Measurements from ENCODE around the gene CNTN5. TPM values are rescaled to one million over a fixed set of nuclear protein-coding genes. Genes with fewer than 3 reads are reported as not detected.

Gene CNTN5
- total RNA-seq, 2 experiments from 2014 or later = not detected

GRCh38 chr11:99631618-99632017 is 610.9 kb downstream of the CNTN5 start:
- Mint-ChIP-seq H3K27ac (no peak overlapping the region), H3K4me3 (no peak overlapping the region), H3K9me3 (ENCODE audit: insufficient read depth) (peaks cover 5% of the 10 kb centered on the region), H3K36me3 (ENCODE audit: low read depth) (no peaks in the 10 kb centered on the region), H3K27me3 (ENCODE audit: low read depth) (no peaks in the 10 kb centered on the region), H3K4me1 (ENCODE audit: low read depth) (no peaks in the 10 kb centered on the region)
- POLR2A ChIA-PET = no interaction called here
- no peak for ATAC-seq
- CTCF ChIA-PET = no interaction called here
- no peak for DNase-seq

- no peaks in the 10 kb centered on the region for H3K27me3 Mint-ChIP-seq (ENCODE audit: low read depth)
- no peak for DNase-seq
- ChIA-PET CTCF (no interaction called here), POLR2A (no interaction called here)
- no peaks in the 10 kb centered on the region for H3K36me3 Mint-ChIP-seq (ENCODE audit: low read depth)
- no peak overlapping the region for H3K27ac Mint-ChIP-seq
- no peak overlapping the region for H3K4me3 Mint-ChIP-seq
- peaks cover 3% of the 10 kb centered on the region for H3K9me3 Mint-ChIP-seq (ENCODE audit: insufficient read depth)
- ATAC-seq = no peak
- no peaks in the 10 kb centered on the region for H3K4me1 Mint-ChIP-seq (ENCODE audit: low read depth)
These were observed 612.2 kb downstream of the CNTN5 start for GRCh38 chr11:99632969-99633368.

GRCh38 chr11:99634581-99634980 is 613.8 kb downstream of the CNTN5 start:
- H3K36me3 Mint-ChIP-seq (ENCODE audit: low read depth) = no peaks in the 10 kb centered on the region
- CTCF ChIA-PET = no interaction called here
- no peak for DNase-seq
- POLR2A ChIA-PET = no interaction called here
- no peak for ATAC-seq
- no peaks in the 10 kb centered on the region for H3K27me3 Mint-ChIP-seq (ENCODE audit: low read depth)
- peaks cover 3% of the 10 kb centered on the region for H3K9me3 Mint-ChIP-seq (ENCODE audit: insufficient read depth)
- H3K4me3 Mint-ChIP-seq = no peak overlapping the region
- no peak overlapping the region for H3K27ac Mint-ChIP-seq
- no peaks in the 10 kb centered on the region for H3K4me1 Mint-ChIP-seq (ENCODE audit: low read depth)

GRCh38 chr11:99638073-99638553 is 617.4 kb downstream of the CNTN5 start:
- CTCF ChIA-PET = no interaction called here
- no peak overlapping the region for H3K27ac Mint-ChIP-seq
- no peak overlapping the region for H3K4me3 Mint-ChIP-seq
- H3K27me3 Mint-ChIP-seq (ENCODE audit: low read depth) = no peaks in the 10 kb centered on the region
- no peaks in the 10 kb centered on the region for H3K36me3 Mint-ChIP-seq (ENCODE audit: low read depth)
- POLR2A ChIA-PET = no interaction called here
- ATAC-seq (no peak), DNase-seq (no peak)
- peaks cover 6% of the 10 kb centered on the region for H3K9me3 Mint-ChIP-seq (ENCODE audit: insufficient read depth)
- no peaks in the 10 kb centered on the region for H3K4me1 Mint-ChIP-seq (ENCODE audit: low read depth)

- CTCF ChIA-PET = no interaction called here
- Mint-ChIP-seq H3K27me3 (ENCODE audit: low read depth) (no peaks in the 10 kb centered on the region), H3K4me3 (no peak overlapping the region), H3K36me3 (ENCODE audit: low read depth) (no peaks in the 10 kb centered on the region), H3K9me3 (ENCODE audit: insufficient read depth) (peaks cover 6% of the 10 kb centered on the region), H3K4me1 (ENCODE audit: low read depth) (no peaks in the 10 kb centered on the region), H3K27ac (no peak overlapping the region)
- DNase-seq = no peak
- POLR2A ChIA-PET = no interaction called here
- ATAC-seq = no peak
These were observed 619.9 kb downstream of the CNTN5 start for GRCh38 chr11:99640671-99641070.

- POLR2A ChIA-PET = no interaction called here
- DNase-seq (no peak), ATAC-seq (no peak)
- Mint-ChIP-seq H3K27me3 (ENCODE audit: low read depth) (no peaks in the 10 kb centered on the region), H3K27ac (no peak overlapping the region), H3K9me3 (ENCODE audit: insufficient read depth) (no peaks in the 10 kb centered on the region), H3K36me3 (ENCODE audit: low read depth) (no peaks in the 10 kb centered on the region), H3K4me1 (ENCODE audit: low read depth) (no peaks in the 10 kb centered on the region), H3K4me3 (no peak overlapping the region)
- CTCF ChIA-PET = no interaction called here
These were observed 625.2 kb downstream of the CNTN5 start for GRCh38 chr11:99645934-99646333.

GRCh38 chr11:99670067-99670676 is 649.4 kb downstream of the CNTN5 start:
- H3K9me3 Mint-ChIP-seq (ENCODE audit: insufficient read depth) = peaks cover 20% of the 10 kb centered on the region
- no peak overlapping the region for H3K27ac Mint-ChIP-seq
- no peak overlapping the region for H3K4me3 Mint-ChIP-seq
- ATAC-seq (no peak), DNase-seq (no peak)
- no peaks in the 10 kb centered on the region for H3K36me3 Mint-ChIP-seq (ENCODE audit: low read depth)
- ChIA-PET CTCF (no interaction called here), POLR2A (no interaction called here)
- H3K27me3 Mint-ChIP-seq (ENCODE audit: low read depth) = no peaks in the 10 kb centered on the region
- H3K4me1 Mint-ChIP-seq (ENCODE audit: low read depth) = no peaks in the 10 kb centered on the region

GRCh38 chr11:99671808-99672409 is 651.2 kb downstream of the CNTN5 start:
- ChIA-PET CTCF (no interaction called here), POLR2A (no interaction called here)
- peaks cover 13% of the 10 kb centered on the region for H3K9me3 Mint-ChIP-seq (ENCODE audit: insufficient read depth)
- H3K4me3 Mint-ChIP-seq = no peak overlapping the region
- no peaks in the 10 kb centered on the region for H3K36me3 Mint-ChIP-seq (ENCODE audit: low read depth)
- H3K27me3 Mint-ChIP-seq (ENCODE audit: low read depth) = no peaks in the 10 kb centered on the region
- no peak for ATAC-seq
- H3K27ac Mint-ChIP-seq = no peak overlapping the region
- no peaks in the 10 kb centered on the region for H3K4me1 Mint-ChIP-seq (ENCODE audit: low read depth)
- DNase-seq = no peak

GRCh38 chr11:99676292-99676691 is 655.5 kb downstream of the CNTN5 start:
- ATAC-seq = no peak
- no peaks in the 10 kb centered on the region for H3K4me1 Mint-ChIP-seq (ENCODE audit: low read depth)

GRCh38 chr11:99682171-99682570 is 661.4 kb downstream of the CNTN5 start:
- ChIA-PET POLR2A (no interaction called here), CTCF (no interaction called here)
- peaks cover 7% of the 10 kb centered on the region for H3K9me3 Mint-ChIP-seq (ENCODE audit: insufficient read depth)
- no peak overlapping the region for H3K4me3 Mint-ChIP-seq
- H3K36me3 Mint-ChIP-seq (ENCODE audit: low read depth) = no peaks in the 10 kb centered on the region
- no peak overlapping the region for H3K27ac Mint-ChIP-seq
- no peaks in the 10 kb centered on the region for H3K4me1 Mint-ChIP-seq (ENCODE audit: low read depth)
- ATAC-seq (no peak), DNase-seq (no peak)
- H3K27me3 Mint-ChIP-seq (ENCODE audit: low read depth) = no peaks in the 10 kb centered on the region

More at GRCh38 chr11:99676292-99676691, 655.5 kb downstream of the CNTN5 start:
- DNase-seq = no peak
- CTCF ChIA-PET = no interaction called here
- Mint-ChIP-seq H3K4me3 (no peak overlapping the region), H3K36me3 (ENCODE audit: low read depth) (no peaks in the 10 kb centered on the region), H3K27me3 (ENCODE audit: low read depth) (no peaks in the 10 kb centered on the region), H3K9me3 (ENCODE audit: insufficient read depth) (peaks cover 8% of the 10 kb centered on the region), H3K27ac (no peak overlapping the region)
- POLR2A ChIA-PET = no interaction called here

- Mint-ChIP-seq H3K27me3 (ENCODE audit: low read depth) (no peaks in the 10 kb centered on the region), H3K4me3 (no peak overlapping the region), H3K27ac (no peak overlapping the region), H3K36me3 (ENCODE audit: low read depth) (no peaks in the 10 kb centered on the region), H3K4me1 (ENCODE audit: low read depth) (no peaks in the 10 kb centered on the region), H3K9me3 (ENCODE audit: insufficient read depth) (peaks cover 7% of the 10 kb centered on the region)
- DNase-seq (no peak), ATAC-seq (no peak)
- ChIA-PET POLR2A (no interaction called here), CTCF (no interaction called here)
These were observed 661.9 kb downstream of the CNTN5 start for GRCh38 chr11:99682646-99683045.

GRCh38 chr11:99683933-99684332 is 663.2 kb downstream of the CNTN5 start:
- no peaks in the 10 kb centered on the region for H3K36me3 Mint-ChIP-seq (ENCODE audit: low read depth)
- no peaks in the 10 kb centered on the region for H3K4me1 Mint-ChIP-seq (ENCODE audit: low read depth)
- POLR2A ChIA-PET = no interaction called here
- no peaks in the 10 kb centered on the region for H3K27me3 Mint-ChIP-seq (ENCODE audit: low read depth)
- no peak overlapping the region for H3K27ac Mint-ChIP-seq
- ATAC-seq (no peak), DNase-seq (no peak)
- peaks cover 7% of the 10 kb centered on the region for H3K9me3 Mint-ChIP-seq (ENCODE audit: insufficient read depth)
- CTCF ChIA-PET = no interaction called here
- no peak overlapping the region for H3K4me3 Mint-ChIP-seq

- POLR2A ChIA-PET = no interaction called here
- Mint-ChIP-seq H3K27ac (no peak overlapping the region), H3K27me3 (ENCODE audit: low read depth) (no peaks in the 10 kb centered on the region), H3K4me1 (ENCODE audit: low read depth) (no peaks in the 10 kb centered on the region), H3K36me3 (ENCODE audit: low read depth) (no peaks in the 10 kb centered on the region), H3K9me3 (ENCODE audit: insufficient read depth) (peaks cover 14% of the 10 kb centered on the region), H3K4me3 (no peak overlapping the region)
- no peak for ATAC-seq
- CTCF ChIA-PET = no interaction called here
- no peak for DNase-seq
These were observed 666.1 kb downstream of the CNTN5 start for GRCh38 chr11:99686838-99687237.

Data from activated CD8-positive, alpha-beta T cell treated with anti-CD3 and anti-CD28 coated beads, Interleukin-2, amount 10 ng/mL, durations not matched to agents 7 days and 5 days (primary cell).